A673 (cell line): ENCODE results near the gene C2orf72.

ENCODE experiments used
- EZH2 ChIP-seq: fragments of 200-600 bp; sonication (generic); IDR thresholded peaks from 2 replicates; pipeline ENCODE4 v1.6.1; 2017; ENCODE audit warnings: borderline replicate concordance, low read depth, mild to moderate bottlenecking, mixed read lengths, antibody characterized with exemption, low read length; ENCODE audit not compliant: poor library complexity, severe bottlenecking
- TF ChIP-seq, protein P1 (sequence below): fragments of 300-800, 200-600 bp; sonication (generic); conservative IDR thresholded peaks from 2 replicates; pipeline ENCODE4 v1.5.1; 2017; ENCODE audit warnings: low read depth, mild to moderate bottlenecking, antibody characterized with exemption, low read length, moderate library complexity, mixed read lengths

DNA sequence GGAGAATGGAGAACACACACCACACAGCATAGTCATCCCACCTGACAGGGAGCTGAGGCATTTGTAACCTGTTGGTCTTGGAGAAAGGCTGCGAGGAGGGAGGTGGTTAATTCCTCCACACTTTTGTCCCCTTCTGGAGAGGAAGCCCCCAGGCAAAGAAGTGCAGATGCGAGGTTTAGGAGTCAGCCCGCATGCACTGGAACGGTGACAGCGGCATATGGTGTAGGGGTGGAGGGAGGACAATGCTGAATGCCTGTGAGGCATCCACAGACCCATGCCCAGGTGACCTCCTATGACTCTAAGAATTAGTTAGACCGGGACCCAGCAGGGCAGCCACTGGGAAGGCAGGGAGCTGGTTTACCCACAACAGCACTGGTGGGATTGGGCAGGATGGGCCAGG lies 29.2 kb upstream of the C2orf72 start:
- TF ChIP-seq, protein P1, sequence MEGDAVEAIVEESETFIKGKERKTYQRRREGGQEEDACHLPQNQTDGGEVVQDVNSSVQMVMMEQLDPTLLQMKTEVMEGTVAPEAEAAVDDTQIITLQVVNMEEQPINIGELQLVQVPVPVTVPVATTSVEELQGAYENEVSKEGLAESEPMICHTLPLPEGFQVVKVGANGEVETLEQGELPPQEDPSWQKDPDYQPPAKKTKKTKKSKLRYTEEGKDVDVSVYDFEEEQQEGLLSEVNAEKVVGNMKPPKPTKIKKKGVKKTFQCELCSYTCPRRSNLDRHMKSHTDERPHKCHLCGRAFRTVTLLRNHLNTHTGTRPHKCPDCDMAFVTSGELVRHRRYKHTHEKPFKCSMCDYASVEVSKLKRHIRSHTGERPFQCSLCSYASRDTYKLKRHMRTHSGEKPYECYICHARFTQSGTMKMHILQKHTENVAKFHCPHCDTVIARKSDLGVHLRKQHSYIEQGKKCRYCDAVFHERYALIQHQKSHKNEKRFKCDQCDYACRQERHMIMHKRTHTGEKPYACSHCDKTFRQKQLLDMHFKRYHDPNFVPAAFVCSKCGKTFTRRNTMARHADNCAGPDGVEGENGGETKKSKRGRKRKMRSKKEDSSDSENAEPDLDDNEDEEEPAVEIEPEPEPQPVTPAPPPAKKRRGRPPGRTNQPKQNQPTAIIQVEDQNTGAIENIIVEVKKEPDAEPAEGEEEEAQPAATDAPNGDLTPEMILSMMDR, result no peak
- TF ChIP-seq EZH2, result no peak
